HT-29 (cell line): ENCODE measurements around the gene RABGGTA. TPM values are rescaled to one million over a fixed set of nuclear protein-coding genes. Genes with fewer than 3 reads are reported as not detected.
"Not testable (repeated sequence)": the region's sequence is repeated elsewhere in the genome, so short reads cannot be mapped to it uniquely, and the experiment has no call there.

Experiments
- DNase-seq: peaks from one replicate; pipeline ENCODE4 v3.0.0-alpha.2; 2015; ENCODE audit warnings: low spot score
- small RNA-seq: library from RNA; depleted of rRNA; stranded (forward); fragments of <200 nt; gene quantifications from one replicate; pipeline ENCODE3, GENCODE V24; 2014
- total RNA-seq: library from RNA; depleted of rRNA; stranded (reverse); fragments of >200 nt; shearing (Covaris generic); gene quantifications from 2 replicates; pipeline ENCODE4 v1.2.3, GENCODE V29; 2014; rRNA removed

Gene RABGGTA
- total RNA-seq, 1 experiment from 2014 or later, result 34.4 TPM

DNA sequence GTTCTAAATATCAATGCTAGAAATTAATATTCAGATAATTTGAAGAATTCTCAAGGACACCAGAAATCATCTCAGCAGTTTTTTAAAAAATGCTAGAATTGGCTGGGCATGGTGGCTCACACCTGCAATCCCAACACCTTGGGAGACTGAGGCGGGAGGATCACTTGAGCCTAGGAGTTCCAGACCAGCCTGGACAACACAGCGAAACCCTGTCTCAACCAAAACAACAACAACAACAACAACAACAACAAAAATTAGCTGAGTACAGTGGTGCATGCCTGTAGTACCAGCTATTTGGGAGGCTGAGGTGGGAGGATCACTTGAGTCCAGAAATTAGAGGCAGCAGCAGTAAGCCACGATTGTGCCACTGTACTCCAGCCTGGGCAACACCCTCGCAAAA is 52.3 kb downstream of the RABGGTA start:
- DNase-seq, result no peak

DNA sequence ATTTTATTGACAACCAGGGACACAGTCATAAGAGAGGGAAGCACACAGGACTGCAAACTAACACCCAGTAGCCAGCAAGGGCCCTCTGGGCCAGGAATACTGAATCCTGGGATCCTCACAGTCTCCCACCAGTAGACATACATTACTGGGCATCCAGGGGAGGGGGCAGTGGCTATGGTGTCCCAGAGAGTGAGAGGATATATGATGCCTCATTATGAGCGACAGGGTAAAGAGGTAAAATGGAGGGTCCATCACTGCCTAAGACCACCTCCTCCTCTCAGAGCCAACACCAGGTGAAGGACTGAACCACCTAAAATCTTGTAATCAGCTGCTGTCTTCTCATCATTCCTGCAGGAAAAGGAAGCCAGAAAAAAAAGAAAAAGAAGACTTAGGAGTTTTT is 54.5 kb downstream of the RABGGTA start:
- not testable (repeated sequence) for DNase-seq

GRCh38 chr14:24216345-24216699 is 55.1 kb downstream of the RABGGTA start:
- DNase-seq, result no peak

Small RNAs within 50 kb of the gene (small RNA-seq; reads per million reads assigned to genes)
- not detected for gene MDP1

Other genes with a start within 250 kb of the RABGGTA start
- 1.1 TPM in 2 replicates for gene CARMIL3, start 219.6 kb downstream of the RABGGTA start, total RNA-seq
- gene CPNE6, start 200.0 kb downstream of the RABGGTA start, total RNA-seq, result not detected in 2 replicates
- gene PCK2, start 177.3 kb downstream of the RABGGTA start, total RNA-seq, result 30.5 and 36.1 TPM in 2 replicates
- 75.8 and 81.2 TPM in 2 replicates for gene DCAF11, start 156.8 kb downstream of the RABGGTA start, total RNA-seq
- gene NRL, start 156.6 kb downstream of the RABGGTA start, total RNA-seq, result 4.5 and 6.5 TPM in 2 replicates
- 0.13 and 0.74 TPM in 2 replicates for gene FITM1, start 140.9 kb downstream of the RABGGTA start, total RNA-seq
- gene PSME1, start 135.4 kb downstream of the RABGGTA start, total RNA-seq, result 164 and 172 TPM in 2 replicates
- gene EMC9, start 130.0 kb downstream of the RABGGTA start, total RNA-seq, result 52.4 and 63.9 TPM in 2 replicates
- gene PSME2, start 125.0 kb downstream of the RABGGTA start, total RNA-seq, result 175 and 210 TPM in 2 replicates
- 62.3 and 67.8 TPM in 2 replicates for gene RNF31, start 124.1 kb downstream of the RABGGTA start, total RNA-seq
- gene IRF9, start 110.3 kb downstream of the RABGGTA start, total RNA-seq, result 49.6 and 69.8 TPM in 2 replicates
- 3.4 and 14.0 TPM in 2 replicates for gene REC8, start 99.5 kb downstream of the RABGGTA start, total RNA-seq
- 110 and 182 TPM in 2 replicates for gene IPO4, start 82.8 kb downstream of the RABGGTA start, total RNA-seq
- 41.4 and 44.4 TPM in 2 replicates for gene TM9SF1, start 76.2 kb downstream of the RABGGTA start, total RNA-seq
- gene TSSK4, start 65.9 kb downstream of the RABGGTA start, total RNA-seq, result not detected in 2 replicates
- 18.8 and 26.4 TPM in 2 replicates for gene CHMP4A, start 58.1 kb downstream of the RABGGTA start, total RNA-seq
- 9.8 and 16.3 TPM in 2 replicates for gene MDP1, start 55.5 kb downstream of the RABGGTA start, total RNA-seq
- 104 and 143 TPM in 2 replicates for gene NEDD8, start 39.2 kb downstream of the RABGGTA start, total RNA-seq
- gene GMPR2, start 38.7 kb downstream of the RABGGTA start, total RNA-seq, result 37.3 and 40.6 TPM in 2 replicates
- 29.1 and 35.9 TPM in 2 replicates for gene TINF2, start 29.0 kb downstream of the RABGGTA start, total RNA-seq
- 2.2 and 2.8 TPM in 2 replicates for gene TGM1, start 8.4 kb downstream of the RABGGTA start, total RNA-seq
- 19.7 and 20.1 TPM in 2 replicates for gene DHRS1, start 28.2 kb upstream of the RABGGTA start, total RNA-seq
- gene NOP9, start 28.3 kb upstream of the RABGGTA start, total RNA-seq, result 26.8 and 27.7 TPM in 2 replicates
- 0.31 and 2.3 TPM in 2 replicates for gene CIDEB, start 36.4 kb upstream of the RABGGTA start, total RNA-seq
- gene LTB4R2, start 38.5 kb upstream of the RABGGTA start, total RNA-seq, result 13.3 and 16.5 TPM in 2 replicates
- gene LTB4R, start 39.9 kb upstream of the RABGGTA start, total RNA-seq, result 9.8 and 10.6 TPM in 2 replicates
- gene ADCY4, start 63.5 kb upstream of the RABGGTA start, total RNA-seq, result 1.6 and 2.9 TPM in 2 replicates
- gene RIPK3, start 68.4 kb upstream of the RABGGTA start, total RNA-seq, result 20.7 and 24.9 TPM in 2 replicates
- gene NFATC4, start 96.6 kb upstream of the RABGGTA start, total RNA-seq, result 2.9 and 4.3 TPM in 2 replicates
- 21.3 and 25.1 TPM in 2 replicates for gene NYNRIN, start 127.4 kb upstream of the RABGGTA start, total RNA-seq
- 0.70 and 2.5 TPM in 2 replicates for gene CBLN3, start 158.1 kb upstream of the RABGGTA start, total RNA-seq
- gene KHNYN, start 158.4 kb upstream of the RABGGTA start, total RNA-seq, result 60.6 and 72.2 TPM in 2 replicates
- gene SDR39U1, start 171.2 kb upstream of the RABGGTA start, total RNA-seq, result 25.5 and 32.6 TPM in 2 replicates
- not detected in 2 replicates for gene CMA1, start 236.7 kb upstream of the RABGGTA start, total RNA-seq